Activated CD4-positive, alpha-beta T cell treated with anti-CD3 and anti-CD28 coated beads, Interleukin-2, Interleukin-4, amounts not matched to agents 100 ng/mL and 50 ng/mL, durations not matched to agents 16 hours and 8 hours (primary cell): ENCODE measurements around the gene PBX3.

Source experiments
- DNase-seq: peaks from one replicate; pipeline ENCODE4 v3.0.0-alpha.2; 2020; ENCODE audit warnings: low spot score

PBX3 gene

GRCh38 chr9:125908966-125909365 lies 161.8 kb downstream of the PBX3 start:
- DNase-seq: no peak

- no peak for DNase-seq
These were observed 162.3 kb downstream of the PBX3 start for GRCh38 chr9:125909459-125909858.

GRCh38 chr9:125910286-125910685 lies 163.1 kb downstream of the PBX3 start:
- no peak for DNase-seq

- DNase-seq: no peak
These were observed 164.9 kb downstream of the PBX3 start for GRCh38 chr9:125911861-125912644.

GRCh38 chr9:125912667-125913066 lies 165.5 kb downstream of the PBX3 start:
- DNase-seq: no peak

- no peak for DNase-seq
These were observed 166.4 kb downstream of the PBX3 start for GRCh38 chr9:125913551-125913950.

GRCh38 chr9:125914411-125914810 lies 167.2 kb downstream of the PBX3 start:
- DNase-seq: no peak

GRCh38 chr9:125915606-125916005 lies 168.4 kb downstream of the PBX3 start:
- DNase-seq: no peak

GRCh38 chr9:125919565-125919964 lies 172.4 kb downstream of the PBX3 start:
- DNase-seq: no peak

GRCh38 chr9:125920402-125920801 lies 173.2 kb downstream of the PBX3 start:
- no peak for DNase-seq

- DNase-seq: no peak
These were observed 175.7 kb downstream of the PBX3 start for GRCh38 chr9:125922854-125923253.

- no peak for DNase-seq
These were observed 177.2 kb downstream of the PBX3 start for GRCh38 chr9:125924351-125924750.

- DNase-seq: no peak
These were observed 179.8 kb downstream of the PBX3 start for GRCh38 chr9:125926936-125927335.

- DNase-seq: no peak
These were observed 182.7 kb downstream of the PBX3 start for GRCh38 chr9:125929846-125930245.

GRCh38 chr9:125931211-125931610 lies 184.0 kb downstream of the PBX3 start:
- no peak for DNase-seq

- no peak for DNase-seq
These were observed 184.8 kb downstream of the PBX3 start for GRCh38 chr9:125932012-125932411.

GRCh38 chr9:125932746-125933455 lies 185.7 kb downstream of the PBX3 start:
- DNase-seq: no peak

- no peak for DNase-seq
These were observed 195.0 kb downstream of the PBX3 start for GRCh38 chr9:125942125-125942524.

GRCh38 chr9:125943831-125944230 lies 196.7 kb downstream of the PBX3 start:
- DNase-seq: no peak

GRCh38 chr9:125946397-125946796 lies 199.2 kb downstream of the PBX3 start:
- DNase-seq: no peak

- DNase-seq: no peak
These were observed 201.9 kb downstream of the PBX3 start for GRCh38 chr9:125948887-125949596.

GRCh38 chr9:125949703-125950460 lies 202.7 kb downstream of the PBX3 start:
- DNase-seq: no peak
